Kidney glomerular epithelial cell (primary cell): ENCODE data around the gene MMP25.

Source experiments
- DNase-seq: peaks from one replicate; lab custom pipeline; 2025; lab: John Stamatoyannopoulos, UW

MMP25 gene, protein sequence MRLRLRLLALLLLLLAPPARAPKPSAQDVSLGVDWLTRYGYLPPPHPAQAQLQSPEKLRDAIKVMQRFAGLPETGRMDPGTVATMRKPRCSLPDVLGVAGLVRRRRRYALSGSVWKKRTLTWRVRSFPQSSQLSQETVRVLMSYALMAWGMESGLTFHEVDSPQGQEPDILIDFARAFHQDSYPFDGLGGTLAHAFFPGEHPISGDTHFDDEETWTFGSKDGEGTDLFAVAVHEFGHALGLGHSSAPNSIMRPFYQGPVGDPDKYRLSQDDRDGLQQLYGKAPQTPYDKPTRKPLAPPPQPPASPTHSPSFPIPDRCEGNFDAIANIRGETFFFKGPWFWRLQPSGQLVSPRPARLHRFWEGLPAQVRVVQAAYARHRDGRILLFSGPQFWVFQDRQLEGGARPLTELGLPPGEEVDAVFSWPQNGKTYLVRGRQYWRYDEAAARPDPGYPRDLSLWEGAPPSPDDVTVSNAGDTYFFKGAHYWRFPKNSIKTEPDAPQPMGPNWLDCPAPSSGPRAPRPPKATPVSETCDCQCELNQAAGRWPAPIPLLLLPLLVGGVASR

DNA sequence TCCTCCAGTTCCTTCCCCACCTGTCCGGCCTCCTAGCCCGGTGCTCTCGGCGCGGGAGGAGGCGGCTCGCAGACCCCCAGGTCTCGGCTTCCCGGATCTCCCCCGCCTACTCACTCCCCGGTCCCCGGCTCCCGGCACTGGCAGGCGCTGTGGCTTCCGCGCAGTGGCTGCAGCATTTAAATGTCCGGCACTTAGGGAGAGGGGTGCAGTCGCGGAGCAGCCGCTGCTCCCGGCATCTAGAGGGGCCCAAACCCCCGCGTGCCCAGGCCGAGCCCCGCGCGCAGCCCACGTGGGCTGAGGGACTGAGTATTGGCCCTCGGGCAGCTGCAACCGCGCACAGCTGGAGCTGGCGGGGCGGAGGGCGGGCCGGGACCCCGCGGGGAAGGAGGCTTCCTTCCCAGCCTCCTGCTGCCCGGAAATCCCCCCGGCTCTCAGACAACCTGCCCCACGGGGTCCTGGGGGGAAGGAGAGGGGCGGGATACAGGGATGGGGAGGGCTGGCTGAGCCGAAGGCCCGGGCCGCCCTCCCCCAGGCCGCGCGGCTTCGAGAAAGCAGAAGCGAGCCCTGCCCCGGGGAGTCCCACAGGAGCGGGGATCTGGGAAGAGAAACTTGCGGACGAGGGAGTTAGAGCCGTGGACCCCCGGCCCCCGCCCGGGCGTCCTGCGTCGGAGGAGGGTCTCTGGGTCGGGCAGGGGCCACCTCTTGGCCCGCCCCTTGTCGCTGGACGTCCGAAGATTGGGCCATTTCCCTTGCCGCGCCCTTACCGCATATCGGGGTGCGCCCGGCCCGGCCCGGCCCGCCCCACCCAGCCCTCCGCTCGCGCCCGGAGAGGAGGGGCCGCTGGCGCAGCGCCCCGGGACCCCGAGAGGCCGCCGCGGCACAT is at the start of gene MMP25:
MMP25 (plus strand) TSS at position 804 of the 883 bp plus-strand sequence. CDS start 357 bp downstream, outside the sequence.
- no peak for DNase-seq

DNA sequence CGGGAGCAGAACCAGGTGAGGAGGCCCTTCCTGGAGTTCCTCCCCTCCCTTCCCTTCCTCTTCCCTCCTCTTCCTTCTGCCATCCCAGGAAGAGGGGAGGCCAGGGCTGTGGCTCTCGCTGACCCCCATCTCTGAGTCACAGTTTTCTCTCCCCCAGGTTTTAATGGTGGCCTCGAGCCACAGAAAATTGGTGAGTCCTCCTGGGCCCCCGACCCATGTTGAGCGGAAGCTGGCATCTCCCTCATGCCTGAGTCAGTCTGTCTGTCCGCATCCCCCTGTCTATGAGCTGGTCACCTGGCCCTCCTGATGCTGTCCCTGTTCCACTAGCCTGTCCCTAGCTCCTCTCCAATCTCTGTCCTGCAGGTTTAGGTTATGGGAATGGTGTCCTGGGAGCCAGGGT is 46.4 kb upstream of the MMP25 start:
- no peak for DNase-seq

DNA sequence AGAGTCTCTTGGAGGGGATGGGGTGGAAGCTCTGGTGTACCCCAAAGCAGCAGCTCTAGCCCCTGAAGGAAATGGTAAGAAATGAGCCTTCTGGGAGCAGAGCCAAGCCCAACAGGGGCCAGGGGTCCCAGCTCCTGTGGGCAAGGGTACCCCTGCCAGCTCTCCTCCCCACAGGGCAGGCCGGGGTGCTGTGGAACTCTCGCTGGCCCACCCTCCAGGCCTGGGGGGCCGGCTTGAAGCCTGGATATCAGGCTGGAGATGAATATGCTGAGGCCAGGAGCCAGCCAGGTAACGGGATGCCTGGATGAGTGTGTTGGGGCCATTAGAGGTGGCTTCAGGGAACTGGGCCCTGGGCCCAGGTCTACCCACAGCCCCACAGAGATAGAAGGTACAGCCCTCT is 45.8 kb upstream of the MMP25 start:
- DNase-seq, result no peak

DNA sequence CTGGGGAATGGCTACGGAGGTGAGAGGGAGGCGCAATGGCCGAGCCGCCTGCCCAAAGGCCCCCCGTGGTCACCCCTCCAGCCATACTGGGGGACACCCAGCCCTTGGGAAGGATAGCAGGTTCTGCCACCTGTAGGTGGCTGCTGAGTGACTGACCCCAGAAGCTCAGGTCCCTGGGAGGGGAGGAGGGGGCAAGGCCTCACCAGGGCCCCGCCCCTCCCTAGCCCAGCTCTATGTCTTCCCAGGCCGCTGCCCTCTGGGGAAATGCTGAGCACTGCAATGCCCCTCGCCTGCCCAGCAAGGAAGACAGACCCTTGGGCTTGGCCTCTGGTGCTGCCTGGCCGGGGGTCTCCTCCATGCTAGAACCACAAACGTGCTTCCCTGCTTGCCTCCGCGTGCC is 45.0 kb upstream of the MMP25 start:
- DNase-seq, result no peak

DNA sequence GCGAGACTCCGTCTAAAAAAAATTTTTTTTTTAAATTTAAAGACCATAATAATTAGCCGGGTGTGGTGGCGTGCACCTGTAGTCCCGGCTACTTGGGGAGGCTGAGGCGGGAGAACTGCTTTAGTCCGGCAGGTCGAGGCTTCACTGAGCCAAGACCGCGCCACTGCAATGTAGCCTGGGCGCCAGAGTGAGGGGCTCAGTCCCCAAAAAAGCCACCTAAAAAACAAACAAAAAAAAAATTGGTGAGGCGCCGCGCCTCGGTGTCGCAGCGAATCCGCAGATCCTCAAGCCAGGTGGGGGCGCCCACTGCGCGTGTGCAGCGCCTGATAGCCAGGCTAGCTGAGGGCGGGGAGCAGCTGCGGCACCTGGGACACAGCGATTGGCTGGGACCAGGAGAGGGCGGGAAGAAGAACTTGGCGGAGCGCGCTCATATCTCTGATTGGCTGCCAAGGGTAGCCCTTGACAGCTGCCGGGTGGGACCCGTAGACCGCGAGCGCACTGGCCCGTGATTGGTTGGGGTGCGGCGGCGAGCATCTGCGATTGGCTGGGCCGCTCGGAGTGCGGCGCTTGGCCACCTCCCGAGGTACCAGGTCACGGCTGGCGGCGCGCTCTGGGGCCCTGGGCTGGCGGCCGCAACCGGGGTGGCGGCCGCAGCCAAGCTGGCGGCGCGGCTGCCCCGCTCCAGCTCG is 42.6 kb upstream of the MMP25 start:
- DNase-seq, result peak; percentile 97

DNA sequence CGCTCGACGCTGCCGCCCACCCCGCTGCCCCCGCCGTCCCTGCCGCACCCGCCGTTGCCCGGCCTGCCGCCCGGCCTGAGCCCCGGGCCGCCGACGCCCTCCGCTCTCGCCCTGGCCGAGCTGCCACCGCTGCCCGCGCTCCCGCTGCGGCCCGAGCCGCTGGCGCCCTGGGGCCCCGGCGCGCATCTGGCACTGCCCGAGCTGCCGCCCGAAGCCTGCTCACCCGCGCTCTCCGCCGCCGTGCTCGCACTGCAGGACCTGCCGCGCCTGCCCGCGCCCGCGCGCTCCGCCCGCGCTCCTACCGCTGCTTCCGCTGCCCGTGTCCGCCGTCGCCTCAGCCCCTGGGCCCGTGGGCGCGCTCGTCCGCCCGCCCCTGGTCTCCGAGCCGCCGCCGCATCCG is 42.0 kb upstream of the MMP25 start:
- DNase-seq, result no peak

DNA sequence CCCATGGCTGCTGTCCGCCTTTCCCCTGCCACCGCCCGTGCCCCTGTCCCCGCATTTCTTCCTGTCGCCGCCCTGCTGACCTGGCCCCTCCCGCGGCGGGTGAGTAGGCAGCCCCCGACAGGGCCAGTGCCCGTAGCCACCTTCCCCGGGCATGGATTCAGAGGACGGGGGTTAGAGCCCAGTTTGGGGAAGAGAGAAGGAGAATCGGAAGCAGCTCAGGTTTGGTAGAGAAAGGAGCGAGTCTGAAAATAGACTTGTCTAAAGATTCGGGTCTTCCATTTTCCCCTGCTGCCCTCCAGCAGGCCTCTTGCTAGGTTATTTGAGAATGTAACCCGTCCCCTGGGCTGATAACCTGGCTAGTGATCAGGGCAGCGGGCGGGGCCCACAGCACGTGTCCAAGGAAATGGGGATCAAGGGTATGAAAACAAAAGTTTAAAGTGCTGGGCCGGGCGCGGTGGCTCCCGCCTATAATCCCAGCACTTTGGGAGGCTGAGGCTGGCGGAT is 41.5 kb upstream of the MMP25 start:
- DNase-seq, result no peak

DNA sequence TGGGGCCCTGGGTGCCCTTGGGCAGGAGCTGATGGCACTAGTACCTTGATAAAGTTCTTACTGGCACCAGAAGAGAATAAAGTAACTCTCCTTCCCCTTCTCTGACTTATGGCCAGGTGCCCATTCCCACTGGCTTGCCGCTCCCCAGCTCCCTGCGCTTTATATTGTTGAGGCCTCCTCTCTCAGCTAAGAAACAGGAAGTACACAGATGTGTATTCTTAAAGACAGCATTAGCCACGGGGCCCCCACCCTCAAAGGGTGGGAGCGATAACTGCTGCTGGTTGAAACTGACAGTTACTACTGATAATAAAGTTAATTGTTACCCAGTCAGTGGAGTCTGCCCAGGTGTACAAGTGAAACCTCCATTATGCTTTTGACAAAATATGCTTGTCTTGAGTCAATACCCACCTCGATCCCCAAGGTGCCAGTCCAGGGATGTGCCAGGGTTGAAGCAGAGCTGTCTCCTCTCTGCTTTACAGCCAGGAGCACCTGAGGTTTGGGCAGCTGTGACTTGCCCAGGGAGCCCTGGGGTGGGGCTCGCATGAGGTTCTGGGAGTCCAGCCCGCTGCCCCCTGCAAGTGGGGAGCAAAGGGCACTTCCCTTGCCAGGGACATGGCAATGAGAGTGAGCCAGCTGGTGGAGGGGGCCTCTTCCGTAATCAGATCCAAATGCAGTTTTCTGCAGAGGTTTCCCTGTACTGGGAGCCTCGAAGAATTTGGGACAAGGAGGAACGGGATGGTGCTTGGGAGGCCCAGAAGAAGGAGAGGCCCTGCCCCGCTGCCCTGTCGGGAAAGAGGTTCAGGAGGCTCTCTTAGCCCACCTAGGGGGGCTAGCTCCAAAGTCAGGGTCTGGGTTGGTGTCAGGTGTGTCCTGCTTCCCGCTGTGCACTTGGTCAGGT is 39.1 kb upstream of the MMP25 start:
- no peak for DNase-seq

DNA sequence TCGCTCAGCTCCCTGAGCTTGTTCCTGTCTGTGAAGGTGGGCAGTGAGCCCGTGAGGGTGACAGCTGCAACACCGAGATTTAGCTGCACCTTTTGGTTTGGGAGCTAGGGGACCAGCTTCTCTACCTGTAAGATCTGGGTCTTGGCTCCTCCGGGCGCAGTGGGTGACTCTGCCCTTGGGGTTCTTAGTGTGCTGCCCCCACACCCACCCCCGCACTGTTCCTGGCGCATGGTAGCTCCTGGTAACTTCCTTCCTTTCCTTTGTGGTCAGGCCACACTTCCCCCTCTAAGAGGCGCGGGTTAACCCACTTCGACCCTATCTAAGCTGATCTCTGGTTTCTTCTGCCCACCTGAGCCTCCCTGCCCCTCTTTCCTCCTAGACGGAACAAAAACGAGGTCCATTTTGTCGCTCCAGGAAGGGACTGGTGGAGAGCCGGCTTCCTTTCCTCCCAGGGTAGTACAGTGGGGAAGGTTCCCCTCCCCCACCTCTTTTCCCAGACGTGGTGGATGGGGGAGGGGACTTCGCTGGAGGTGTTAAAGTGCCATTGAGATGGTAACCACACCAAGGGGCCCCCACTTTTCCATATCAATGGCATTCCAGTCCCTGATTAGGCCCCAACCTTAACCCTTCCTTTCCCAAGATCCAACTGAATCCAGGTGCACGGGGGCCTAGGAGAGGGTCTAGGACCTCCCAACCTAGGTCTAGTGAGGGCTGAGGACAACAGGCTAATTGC is 38.2 kb upstream of the MMP25 start:
- no peak for DNase-seq

DNA sequence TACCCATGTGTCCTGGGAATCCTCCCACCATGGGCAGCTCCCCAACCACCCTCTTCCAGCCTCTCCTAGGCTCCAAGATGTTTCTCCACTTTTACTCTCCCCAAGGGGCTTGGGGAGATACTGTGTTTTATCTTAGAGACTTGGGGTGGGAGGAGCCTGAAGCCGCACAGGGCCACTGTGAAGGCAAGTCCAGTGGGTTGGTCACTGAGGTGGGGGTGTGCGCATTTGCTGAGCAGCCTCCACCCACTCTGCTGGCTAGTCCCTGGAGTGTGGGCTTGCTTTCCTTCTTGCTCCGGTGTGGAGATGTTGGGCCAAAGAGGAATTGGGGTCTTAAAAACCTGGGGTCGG is 37.7 kb upstream of the MMP25 start:
- no peak for DNase-seq

DNA sequence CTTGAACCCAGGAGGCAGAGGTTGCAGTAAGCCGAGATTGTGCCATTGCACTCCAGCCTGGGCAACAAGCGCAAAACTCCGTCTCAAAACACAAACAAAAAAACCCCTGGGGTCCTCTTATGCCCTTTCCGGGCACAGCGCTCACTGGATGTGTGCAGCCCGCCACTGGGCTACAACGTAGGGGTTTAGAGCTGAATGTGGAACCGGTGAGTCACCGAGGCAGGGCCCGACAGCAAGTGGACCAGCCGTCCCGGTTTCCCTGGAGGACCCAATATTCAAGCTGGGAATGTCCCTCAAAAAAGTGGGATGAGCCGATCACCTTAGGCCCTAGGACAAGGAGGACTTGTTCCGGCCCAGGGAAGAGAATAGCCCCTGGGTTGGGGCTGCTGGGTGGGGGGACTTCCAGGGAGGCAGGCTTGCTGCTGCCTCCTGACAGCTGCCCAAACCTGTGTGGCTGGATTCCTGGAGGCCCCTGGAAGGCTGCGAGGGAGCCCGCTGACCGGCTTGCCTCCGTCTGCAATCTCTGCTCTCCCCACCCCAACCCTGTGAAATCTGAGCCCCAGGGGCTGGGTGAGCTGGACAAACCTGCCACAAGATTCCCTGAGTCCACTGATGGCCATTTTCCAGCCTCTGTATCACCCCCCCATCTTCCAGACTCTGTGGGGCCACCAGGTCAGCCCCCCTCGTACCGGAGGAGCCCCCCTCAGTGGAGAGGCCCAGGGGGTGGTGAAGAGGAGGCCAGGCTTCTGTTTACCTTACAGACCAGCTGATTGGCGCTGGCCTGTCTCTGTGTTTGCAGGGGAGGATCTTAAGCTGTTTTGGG is 36.6 kb upstream of the MMP25 start:
- DNase-seq, result no peak

DNA sequence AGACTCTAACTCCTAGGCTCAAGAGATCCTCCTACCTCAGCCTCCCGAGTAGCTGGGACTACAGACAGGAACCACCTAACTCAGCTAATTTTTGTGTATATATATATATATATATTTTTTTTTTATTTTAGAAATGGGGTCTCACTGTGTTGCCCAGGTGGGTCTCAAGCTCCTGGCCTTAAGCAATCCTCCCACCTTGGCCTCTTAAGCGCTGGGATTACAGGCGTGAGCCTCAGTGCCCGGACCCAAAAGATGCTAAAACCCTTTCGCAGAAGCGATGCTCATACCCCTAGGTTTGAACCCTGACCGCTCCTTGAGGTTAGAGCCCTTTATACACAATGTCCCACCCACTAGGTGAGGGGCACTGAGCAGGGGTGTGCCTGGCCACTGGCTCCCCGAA is 35.9 kb upstream of the MMP25 start:
- no peak for DNase-seq

DNA sequence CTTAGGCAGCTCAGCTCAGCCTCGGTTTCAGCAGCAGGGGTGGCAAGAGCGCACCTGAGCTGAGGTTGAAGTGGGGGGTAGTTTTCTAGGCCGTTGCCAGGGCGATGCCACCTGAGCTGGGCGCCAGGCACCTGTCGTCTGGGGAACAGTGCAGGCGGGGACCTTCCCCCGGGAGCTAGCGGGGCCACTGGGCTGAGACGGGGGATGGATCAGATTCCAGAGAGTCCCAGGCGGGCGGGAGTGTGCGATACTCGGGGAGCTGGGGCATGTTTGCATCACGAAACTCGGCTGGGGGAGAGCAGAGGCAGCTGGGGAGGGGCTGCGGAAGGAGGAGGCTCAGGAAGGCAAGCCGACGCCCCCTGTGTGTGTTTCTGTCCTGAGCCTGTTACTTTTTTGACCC is 34.1 kb upstream of the MMP25 start:
- no peak for DNase-seq

DNA sequence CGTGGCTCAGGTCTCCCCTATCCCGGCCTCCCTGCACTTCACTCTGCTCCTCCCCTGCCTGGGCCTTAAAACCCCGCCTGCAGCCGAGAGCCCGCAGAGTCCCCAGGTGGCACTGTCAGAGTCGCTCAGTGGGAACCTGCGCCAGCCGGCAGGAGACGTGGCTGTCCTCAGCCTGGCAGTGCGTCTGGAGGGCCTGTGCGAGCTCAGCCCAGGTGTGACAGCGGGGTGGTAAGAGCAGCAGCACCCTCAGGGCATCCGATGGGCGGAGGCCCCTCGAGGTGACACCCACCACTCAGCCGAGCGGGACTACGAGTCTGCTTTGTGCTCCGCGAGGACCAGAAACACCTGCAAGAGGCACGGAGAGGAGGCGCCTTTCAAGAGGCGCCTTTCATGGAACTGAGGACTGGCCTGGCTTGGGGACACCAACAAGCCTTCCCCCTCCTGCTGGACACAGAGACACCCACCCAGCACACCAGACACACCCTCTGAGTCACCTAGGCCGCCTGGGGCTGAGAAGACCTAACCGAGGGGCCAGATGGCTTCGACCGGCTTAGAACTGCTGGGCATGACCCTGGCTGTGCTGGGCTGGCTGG is 33.4 kb upstream of the MMP25 start, which contains the start of gene CLDN9:
CLDN9 (plus strand) TSS at position 96 of the 593 bp plus-strand sequence; CDS start at position 536, 440 bp downstream.
- DNase-seq, result no peak

DNA sequence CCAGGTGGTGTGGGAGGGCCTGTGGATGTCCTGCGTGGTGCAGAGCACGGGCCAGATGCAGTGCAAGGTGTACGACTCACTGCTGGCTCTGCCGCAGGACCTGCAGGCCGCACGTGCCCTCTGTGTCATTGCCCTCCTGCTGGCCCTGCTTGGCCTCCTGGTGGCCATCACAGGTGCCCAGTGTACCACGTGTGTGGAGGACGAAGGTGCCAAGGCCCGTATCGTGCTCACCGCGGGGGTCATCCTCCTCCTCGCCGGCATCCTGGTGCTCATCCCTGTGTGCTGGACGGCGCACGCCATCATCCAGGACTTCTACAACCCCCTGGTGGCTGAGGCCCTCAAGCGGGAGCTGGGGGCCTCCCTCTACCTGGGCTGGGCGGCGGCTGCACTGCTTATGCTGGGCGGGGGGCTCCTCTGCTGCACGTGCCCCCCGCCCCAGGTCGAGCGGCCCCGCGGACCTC is 32.8 kb upstream of the MMP25 start:
- no peak for DNase-seq

DNA sequence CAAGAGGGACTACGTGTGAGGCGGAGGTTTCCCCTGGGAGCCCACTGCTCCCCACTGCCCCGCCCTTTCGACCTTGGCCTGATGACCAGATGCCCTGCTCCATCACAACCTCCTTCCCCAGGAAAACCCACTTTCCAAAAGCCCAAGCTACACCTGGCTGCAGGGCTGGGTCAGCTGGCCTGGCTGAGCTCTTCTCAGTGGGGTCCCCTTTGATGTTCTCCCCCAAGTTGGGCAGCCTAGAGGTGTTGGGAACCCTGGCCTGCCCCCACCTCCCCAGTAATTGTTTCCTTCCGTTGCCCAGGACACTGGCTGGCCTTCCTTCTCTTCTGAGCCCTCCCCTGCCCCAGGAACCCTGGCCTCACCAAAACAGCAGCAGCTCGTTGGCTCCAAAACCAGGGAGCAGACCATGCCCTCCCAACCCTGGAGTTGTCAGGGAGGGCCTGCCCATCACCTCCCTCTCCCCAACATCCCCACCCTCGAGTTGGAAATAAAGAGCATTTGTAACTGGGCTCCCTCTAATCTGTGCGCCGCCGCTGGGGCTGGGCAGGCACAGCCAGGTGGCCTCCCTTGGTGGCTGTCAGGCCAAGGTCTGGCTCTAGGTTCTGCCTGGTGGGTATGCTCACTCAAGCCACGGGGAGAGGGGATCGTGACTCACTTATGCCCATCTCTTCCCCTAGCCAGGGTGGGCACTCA is 32.2 kb upstream of the MMP25 start:
- DNase-seq, result no peak

DNA sequence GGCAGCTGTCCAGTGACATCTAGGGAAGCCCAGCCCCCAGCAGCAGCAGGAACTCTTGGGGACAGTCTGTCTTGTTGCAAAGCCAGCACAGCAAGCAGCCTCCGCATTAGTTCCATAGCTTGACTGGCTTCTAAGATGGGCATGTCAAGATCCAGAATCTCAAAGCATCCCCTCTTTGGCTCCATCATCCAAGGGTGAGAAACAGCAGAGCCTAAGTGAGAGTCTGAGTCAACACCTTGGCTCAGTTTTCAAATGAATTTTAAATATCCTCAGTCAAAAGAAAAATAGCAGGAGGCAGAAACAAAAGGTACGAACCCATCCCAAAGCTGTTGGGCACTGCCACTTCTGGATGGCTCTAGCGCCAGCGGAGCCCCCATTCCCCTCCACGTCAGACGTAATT is 31.4 kb upstream of the MMP25 start:
- no peak for DNase-seq

DNA sequence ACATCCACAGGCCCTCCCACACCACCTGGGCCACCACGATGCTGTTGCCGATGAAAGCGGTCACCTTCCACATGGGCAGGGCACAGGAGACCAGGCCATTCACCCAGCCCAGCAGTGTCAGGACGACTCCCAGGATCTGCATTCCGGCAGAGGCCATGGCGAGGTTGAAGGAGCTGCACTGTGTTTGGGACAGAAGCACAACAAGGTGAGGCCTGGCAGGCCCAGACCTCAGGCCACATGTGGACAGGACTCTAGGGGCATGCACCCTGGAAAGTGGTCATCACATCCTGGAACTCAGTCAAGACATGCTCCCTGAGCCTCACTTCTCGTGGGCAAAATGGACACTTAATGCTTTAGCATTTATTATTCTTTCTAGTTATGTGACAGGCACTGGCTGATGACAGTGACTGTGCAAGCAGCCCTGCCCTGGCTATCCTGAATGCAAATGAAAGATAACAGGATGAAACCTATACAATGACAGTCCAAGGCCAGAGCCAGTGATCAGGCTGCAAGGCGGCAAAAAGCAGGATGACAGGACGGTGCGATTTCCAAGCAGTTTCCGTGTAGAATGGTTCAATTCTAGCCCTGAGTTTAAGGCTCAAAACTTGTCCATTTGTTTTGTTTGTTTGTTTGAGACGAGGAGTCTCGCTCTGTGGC is 30.4 kb upstream of the MMP25 start:
- DNase-seq, result no peak
